ENCODE data around the gene NAPB. TPM values are rescaled to one million over a fixed set of nuclear protein-coding genes. Genes with fewer than 3 reads are reported as not detected.

Gene NAPB
- total and polyA plus RNA-seq, 10 of the 15 experiments (the other 5 are each of a cell fraction or from before 2014, with no cell fraction given), result 2.1 to 15.9 (median 7.2) TPM

GRCh38 chr20:23386304-23387117 lies 34.8 kb downstream of the NAPB start (continued):
- TF ChIP-seq ZSCAN29 (IDR thresholded peaks at IDR 0.05), result no peak
- no peak for TF ChIP-seq ATF7 (IDR thresholded peaks at IDR 0.05; ENCODE audit: low read depth)
- TF ChIP-seq SPI1 (IDR thresholded peaks at IDR 0.05; ENCODE audit: borderline replicate concordance, insufficient read depth, low read depth, low read length), result no peak
- no peak for TF ChIP-seq IRF4 (IDR thresholded peaks at IDR 0.05; ENCODE audit: low read depth, low read length)
- TF ChIP-seq ZNF24 (IDR thresholded peaks at IDR 0.05), result no peak

- Histone ChIP-seq H3K9me3 (replicated peaks; ENCODE audit: control insufficient read depth, insufficient read depth, low read length) (no peaks in the 10 kb centered on the region), H3K27ac (ENCODE audit: control insufficient read depth, insufficient read depth) (no peak overlapping the region), H3K4me1 (ENCODE audit: control insufficient read depth, insufficient read depth, low read length) (no peaks in the 10 kb centered on the region), H3K4me2 (ENCODE audit: control insufficient read depth, insufficient read depth) (no peak overlapping the region), H3K9ac (ENCODE audit: control insufficient read depth, insufficient read depth, low read length) (no peak overlapping the region), H3K36me3 (ENCODE audit: control insufficient read depth in 2 of 2, insufficient read depth in 2 of 2, low read length in 1 of 2) (peaks cover 0 to 9% of the 10 kb centered on the region in 2 experiments; a peak in 3 of 4 replicates), H3K4me3 (no peak overlapping the region), H4K20me1 (ENCODE audit: control insufficient read depth, insufficient read depth) (no peaks in the 10 kb centered on the region), H2AFZ (ENCODE audit: control insufficient read depth, low read depth, low read length) (no peak overlapping the region), H3K27me3 (replicated peaks in 1 of 2; ENCODE audit: control insufficient read depth in 2 of 2, insufficient read depth in 2 of 2, low read length in 1 of 2) (no peaks in the 10 kb centered on the region), H3K79me2 (ENCODE audit: control insufficient read depth, insufficient read depth, low read length) (no peaks in the 10 kb centered on the region)
- ChIA-PET RAD21 (ENCODE audit: unreplicated experiment) (no interaction called here), POLR2A (interaction anchor here (0.6 kb wide), 1 partner anchor 726 kb away, joined by 3 read pairs; no protein-coding TSS in a partner anchor), CTCF (interaction anchor here (0.7 to 1.2 kb wide), 2 partner anchors 11 to 40 kb away, joined by 3 read pairs; partner anchors contain the start of gene NAPB), SMC1A (ENCODE audit: uncharacterized antibody, unreplicated experiment) (no interaction called here)
- DNase-seq (ENCODE audit: low read depth, low spot score) (no peak), FAIRE-seq (no peak), ATAC-seq (no peak)
- intact Hi-C loops (cut with micrococcal nuclease; ENCODE audit: unreplicated experiment) (no loop called here), in situ Hi-C loops (cut with MboI) (no loop called here)
- no TSS peak for BruUV-seq (replicated peaks)
- TF ChIP-seq HDAC6 (IDR thresholded peaks at IDR 0.05; ENCODE audit: unreplicated experiment), result no peak
- TF ChIP-seq RFX5 (IDR thresholded peaks at IDR 0.05; ENCODE audit: low read depth, low read length), result no peak
- no peak for TF ChIP-seq SMC3 (IDR thresholded peaks at IDR 0.05; ENCODE audit: borderline replicate concordance, low read length)
Measured at GRCh38 chr20:23381876-23382275, 39.4 kb downstream of the NAPB start.

Measured in GM12878 (cell line).